Amniotic epithelial cell (primary cell): ENCODE results near the gene MSS51.

Experiments used
- DNase-seq: peaks from one replicate; pipeline ENCODE4 v3.0.0-alpha.2; 2010; ENCODE audit warnings: low read depth

Gene MSS51

DNA sequence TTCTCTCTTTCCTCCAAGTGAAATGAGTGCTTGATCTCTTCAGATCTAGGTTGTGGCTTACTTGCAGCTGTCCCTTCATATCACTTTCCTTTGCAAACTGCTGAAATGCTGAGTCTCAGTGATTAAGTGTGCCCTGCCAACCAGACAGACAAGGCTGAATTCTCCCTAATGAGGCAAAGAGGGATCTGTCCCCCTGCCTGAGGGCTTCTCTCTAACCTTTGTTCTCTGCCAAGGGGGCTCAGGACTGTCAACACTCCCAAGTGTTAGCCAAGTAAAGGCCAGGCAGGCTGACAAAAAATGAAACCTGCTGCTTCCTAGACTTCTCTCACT, at the start of gene MSS51:
MSS51 (minus strand) TSS at position 24 of the 330 bp plus-strand sequence. CDS start 5,277 bp downstream, outside the sequence.
- no peak for DNase-seq

DNA sequence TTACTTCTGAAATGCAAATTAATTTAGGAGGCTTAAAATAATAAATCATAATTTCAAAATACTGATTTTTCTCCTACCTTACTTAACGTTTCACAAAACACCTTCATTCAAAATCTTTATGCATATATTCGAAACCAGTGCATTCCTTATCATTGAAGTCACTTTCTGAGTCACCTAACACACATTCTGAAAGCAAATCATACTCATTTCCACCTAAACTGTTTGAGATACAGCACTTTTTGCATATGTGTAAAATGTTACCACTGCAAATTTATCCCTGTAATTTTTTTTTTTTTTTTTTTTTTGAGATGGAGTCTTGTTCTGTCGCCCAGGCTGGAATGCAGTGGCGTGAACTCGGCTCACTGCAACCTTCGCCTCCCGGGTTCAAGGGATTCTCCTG, 46.8 kb upstream of the MSS51 start:
- peak; percentile 60 for DNase-seq

DNA sequence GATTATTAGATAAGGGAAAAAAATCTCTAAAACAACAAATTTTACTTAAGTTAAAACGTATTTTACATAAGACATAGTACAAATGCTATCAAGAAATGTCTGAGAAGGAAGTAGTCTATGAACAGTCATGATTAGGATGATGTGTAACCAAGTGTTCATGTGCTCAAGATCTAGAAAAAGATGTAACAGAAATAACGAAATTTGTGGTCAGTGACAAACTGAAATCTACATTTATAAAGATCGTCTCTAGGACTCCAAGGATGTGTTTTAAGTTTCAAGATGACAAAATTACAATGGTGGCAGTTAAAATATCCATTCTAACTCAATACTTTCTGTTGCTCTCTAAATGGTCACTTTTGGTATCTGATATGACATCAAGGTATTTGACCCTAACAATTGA, 45.3 kb upstream of the MSS51 start:
- no peak for DNase-seq

DNA sequence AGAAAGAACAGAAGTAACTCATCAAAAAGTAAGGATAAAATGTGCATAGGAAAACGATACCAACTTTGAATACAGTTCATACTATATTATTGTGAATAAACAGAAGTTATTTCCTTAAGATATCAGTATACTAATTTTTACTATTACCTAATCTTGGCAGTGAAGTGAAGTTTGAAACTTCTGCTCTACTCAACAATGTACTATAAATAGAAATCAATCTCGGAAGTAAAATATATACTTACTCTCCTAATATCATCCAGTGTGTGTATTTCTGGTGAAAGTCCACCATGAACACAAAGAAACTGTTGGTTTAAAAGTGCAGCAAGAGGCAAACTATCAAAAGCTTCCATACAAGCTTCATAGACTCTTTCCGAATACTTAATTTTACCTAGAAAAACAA, 37.9 kb upstream of the MSS51 start:
- DNase-seq = no peak

DNA sequence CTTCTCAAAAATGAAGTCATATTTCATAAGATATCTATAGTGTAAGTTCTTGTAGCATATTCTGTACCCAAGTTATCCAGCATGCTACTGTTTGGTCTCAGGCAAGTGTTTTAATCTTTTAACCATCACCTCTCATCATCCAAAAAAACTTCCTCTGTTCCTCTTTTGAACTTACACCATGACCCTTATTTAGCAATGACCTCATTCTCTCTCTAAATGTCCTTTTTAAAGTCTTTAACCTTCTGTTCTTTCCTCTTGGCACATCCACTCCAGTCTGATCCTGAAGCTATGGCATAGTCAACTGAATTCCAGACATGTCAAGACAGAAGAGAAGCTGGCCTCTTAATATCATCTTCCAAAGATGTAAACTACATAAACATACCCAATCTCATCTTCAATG, 36.2 kb upstream of the MSS51 start:
- no peak for DNase-seq

DNA sequence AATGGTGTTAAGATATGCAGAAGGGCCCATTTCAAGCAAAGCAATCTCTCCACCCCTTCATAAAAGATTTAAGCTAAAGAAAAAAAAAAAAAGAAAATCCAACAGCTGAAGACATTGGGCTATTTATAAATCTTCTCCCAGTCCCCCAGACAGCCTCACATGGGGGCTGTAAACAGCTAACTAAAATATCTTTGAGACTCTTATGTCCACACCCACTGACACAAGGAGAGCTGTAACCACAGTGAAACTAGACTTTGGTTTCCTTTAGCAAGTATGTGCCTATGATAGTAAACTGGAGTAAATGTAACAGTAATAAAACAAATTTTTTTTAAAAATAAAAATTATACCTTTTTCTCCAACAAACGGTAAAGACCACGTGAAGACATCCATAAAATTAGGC, 33.8 kb upstream of the MSS51 start:
- DNase-seq = no peak

DNA sequence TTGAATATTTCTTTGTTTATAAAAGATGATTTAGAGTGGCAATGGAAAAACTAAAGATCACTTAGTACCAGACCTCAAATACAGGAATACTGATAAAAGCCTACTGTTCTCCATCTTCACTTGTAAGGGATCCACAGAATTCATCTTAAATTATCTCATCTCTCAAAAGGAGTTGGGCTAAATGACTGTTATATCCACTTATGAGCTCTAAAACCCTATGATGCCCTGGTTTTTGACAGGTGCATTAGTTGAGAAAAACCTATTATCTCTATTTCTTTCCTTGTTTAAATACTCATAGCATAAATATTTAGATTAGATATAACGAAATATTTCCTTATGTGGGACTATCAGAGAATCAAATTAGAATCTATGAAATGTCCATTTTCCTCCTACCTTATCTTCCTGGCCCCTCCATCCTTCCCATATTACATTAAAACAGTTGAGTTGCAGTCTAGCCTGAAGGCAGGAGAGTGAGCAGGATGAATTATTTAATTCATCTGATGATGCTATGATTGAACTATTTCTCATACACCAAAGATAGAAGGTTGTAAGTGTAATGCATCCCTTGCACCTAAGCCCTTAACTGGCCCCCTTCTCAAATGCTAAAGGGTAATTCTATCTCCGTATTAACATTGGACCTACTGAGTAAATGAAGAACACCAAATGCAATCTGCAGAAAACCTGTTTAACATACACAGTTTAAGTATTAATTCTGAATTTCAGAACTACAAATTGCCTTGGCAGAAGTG, 32.8 kb upstream of the MSS51 start:
- no peak for DNase-seq

DNA sequence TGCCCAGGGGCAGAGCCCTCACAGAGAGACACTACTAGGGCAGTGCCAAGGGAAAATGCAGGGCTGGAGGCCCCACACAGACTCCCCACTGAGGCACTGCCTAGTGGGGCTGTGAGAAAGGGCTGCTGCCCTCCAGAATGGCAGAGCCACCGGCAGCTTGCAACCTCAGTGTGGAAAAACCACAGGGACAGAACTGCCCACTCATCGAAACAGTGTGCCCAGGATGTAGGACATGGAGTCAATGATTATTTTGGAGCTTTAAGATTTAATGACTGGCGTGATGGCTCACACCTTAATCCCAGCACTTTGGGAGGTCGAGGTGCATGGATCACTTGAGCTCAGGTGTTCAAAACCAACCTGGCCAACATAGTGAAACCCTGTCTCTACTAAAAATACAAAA, 27.5 kb upstream of the MSS51 start:
- no peak for DNase-seq

DNA sequence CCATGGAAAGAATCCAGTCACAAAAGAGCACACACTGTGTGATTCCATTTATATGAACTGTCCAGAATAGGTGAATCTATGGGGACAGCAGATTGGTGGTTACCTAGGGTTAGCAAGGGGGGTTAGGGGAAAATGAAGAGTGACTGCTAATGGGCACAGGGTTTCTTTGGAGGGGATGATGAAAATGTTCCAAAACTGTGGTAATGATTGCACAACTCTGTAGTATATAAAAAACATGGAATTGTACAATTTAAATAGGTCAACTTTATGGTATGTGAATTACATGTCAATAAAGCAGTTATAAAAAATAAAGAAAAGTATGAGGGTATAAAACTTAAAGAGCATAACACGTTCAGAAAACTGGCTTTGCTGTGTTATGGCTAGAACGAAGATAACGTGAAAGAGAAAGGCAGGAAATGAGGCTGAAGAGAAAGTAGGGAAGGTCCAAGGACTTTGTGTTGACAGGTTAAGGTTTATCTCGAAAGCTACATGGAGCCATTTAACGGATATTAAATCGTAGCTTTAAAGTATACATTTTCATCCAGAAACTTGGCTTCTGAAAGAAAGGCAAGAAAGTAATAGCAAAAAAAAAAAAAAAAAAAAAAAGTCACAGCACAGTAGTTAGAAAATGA, 26.4 kb upstream of the MSS51 start:
- peak; percentile 4 for DNase-seq

DNA sequence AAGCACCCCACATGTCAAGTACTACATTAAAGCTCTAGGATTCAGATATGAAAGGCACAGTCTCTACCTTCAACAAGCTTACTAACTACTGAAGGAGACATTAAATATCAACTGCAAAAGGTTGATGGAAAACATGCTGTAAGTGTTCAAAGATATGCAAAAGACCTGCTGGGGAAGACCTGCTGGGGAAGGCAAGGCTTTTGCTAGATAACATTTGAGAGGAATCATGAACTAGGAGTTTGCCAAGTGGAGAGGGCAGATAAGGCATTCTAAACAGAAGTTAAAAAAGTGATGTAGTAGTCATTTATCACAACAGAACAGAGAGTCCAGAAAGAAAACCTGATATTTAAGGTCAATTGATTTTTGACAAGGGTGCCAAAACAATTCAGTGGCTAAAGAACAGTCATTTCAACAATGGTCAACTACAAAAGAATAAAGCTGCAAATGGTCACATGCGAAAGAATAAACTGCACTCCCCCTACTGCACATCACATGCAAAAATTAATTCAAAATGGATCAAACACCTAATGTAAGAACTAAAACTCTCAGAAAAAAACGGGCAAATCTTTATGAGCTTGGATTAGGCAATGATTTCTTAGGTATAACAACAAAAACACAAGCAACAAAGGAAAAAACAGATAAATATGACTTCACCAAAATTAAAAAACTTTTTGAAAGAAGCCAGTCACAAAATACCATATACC, 23.0 kb upstream of the MSS51 start:
- no peak for DNase-seq

DNA sequence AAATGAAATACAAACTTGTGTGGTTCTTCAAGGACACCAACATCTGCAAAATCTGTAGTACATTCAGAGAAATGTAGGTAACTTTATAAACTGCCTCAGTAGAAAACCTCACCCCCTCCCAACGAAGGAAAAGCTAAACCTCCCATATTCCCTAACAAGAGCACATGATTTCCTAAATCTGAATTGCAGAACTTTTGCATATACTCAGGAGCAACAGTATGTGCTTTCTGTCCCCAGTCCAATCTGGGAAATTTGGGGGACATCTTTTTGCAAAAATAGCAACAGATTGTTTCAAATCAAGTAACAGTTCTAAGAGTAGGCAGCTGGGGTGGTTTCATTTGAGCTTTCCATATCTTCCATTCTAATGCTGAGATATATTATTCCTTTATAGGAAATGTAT, 15.8 kb upstream of the MSS51 start:
- no peak for DNase-seq

DNA sequence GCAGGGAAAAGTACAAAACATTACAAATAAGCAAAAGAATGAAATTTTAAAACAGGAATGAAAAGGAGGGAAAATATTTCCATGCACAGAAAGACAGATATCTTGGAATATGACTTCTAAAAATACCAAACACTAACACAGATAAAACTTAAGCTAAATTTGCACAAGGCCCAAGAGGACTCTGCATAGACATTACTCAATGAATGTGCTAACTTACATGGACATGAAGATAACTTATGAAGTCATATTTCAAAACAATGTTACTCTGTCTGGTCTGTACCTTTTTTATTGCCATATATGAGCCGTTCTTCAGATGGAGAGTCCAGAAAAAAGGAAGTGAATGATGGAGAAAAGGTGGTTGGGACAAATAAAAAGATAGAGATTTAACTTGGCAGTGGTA, 15.0 kb upstream of the MSS51 start:
- peak; percentile 68 for DNase-seq

DNA sequence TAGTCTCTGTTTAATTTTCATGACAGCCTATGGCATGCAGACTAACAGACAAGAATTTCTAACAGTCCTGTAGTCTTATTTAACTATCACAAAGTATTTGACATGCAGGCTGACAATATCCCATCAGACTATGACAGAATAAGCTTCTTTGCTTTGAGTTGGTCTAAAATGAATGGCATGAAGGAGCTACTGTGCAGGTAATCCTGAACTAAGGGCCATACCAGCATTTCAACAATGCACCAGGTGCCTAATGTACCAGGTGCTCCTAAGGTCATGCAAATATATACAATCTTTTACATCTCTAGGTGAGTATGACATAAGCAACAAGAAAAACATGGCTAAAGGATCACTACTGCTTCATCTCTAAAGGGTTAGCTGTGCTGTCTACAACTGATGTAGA, 13.6 kb upstream of the MSS51 start:
- no peak for DNase-seq

DNA sequence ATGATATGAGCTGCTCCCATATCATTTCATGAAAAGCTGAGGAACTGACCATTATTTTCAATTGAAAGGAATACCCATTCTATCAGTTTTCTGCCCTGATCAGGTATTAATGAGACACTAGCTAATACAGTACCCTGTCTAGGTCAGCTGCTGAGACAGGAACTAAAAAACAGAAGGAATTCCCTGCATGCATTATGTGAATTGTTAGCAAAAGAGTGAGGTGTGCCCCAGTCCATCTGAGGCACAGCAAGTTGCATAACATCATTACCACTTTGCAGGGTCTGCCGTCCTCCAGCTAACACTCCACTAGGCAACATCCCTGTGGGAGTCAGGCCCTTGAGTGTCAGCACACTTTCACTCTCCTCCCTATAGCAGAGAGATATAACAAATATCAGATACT, 11.1 kb upstream of the MSS51 start:
- no peak for DNase-seq

DNA sequence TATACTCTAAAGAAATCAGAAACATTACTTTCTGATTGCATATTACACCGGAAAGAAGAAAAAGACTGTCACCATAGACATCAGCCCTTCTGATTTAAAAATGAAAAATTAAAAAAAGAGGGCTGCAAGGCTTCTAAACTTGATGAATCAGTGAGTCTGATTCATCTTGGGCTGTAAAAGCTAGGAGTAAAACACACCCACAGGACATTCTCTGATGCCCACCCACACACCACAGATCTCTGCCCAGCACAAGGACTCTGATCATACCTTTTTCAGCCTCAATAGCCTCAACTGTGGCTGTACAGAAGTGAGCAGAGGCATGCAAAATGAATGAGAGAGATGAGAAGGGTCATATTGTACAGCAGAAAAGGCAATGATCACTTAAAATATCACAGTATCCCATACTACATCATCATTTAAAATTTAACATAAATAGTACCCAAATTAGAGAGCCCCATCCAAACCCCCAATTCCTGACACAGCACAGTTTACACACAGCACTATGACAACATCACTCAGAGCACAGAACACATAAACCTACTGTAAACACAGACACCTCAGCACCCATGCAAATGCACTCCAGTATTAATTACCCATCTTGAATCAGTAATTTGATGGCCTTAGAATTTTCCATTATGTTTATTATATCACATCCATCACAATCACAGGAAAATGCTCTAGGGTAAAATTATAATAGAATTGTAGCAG, 6.4 kb upstream of the MSS51 start:
- peak; percentile 84 for DNase-seq

DNA sequence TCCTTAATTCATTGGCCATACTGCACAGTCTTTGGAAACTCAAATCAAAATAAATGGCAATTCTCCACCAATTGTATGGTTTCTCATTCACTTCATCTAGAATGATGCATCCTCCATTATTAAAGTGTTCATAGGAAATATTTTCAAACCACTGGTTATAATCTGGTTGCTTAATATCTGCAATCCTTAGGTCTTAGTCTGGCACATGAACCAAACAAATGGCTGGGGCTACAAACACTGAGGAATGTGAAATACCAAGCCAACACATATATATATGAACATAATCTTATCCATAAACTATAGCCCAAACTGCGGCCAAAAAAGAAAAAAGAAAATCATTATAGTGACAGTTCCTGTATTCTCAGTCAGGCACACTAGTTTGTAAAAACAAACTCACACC, 5.7 kb upstream of the MSS51 start:
- peak; percentile 84 for DNase-seq

DNA sequence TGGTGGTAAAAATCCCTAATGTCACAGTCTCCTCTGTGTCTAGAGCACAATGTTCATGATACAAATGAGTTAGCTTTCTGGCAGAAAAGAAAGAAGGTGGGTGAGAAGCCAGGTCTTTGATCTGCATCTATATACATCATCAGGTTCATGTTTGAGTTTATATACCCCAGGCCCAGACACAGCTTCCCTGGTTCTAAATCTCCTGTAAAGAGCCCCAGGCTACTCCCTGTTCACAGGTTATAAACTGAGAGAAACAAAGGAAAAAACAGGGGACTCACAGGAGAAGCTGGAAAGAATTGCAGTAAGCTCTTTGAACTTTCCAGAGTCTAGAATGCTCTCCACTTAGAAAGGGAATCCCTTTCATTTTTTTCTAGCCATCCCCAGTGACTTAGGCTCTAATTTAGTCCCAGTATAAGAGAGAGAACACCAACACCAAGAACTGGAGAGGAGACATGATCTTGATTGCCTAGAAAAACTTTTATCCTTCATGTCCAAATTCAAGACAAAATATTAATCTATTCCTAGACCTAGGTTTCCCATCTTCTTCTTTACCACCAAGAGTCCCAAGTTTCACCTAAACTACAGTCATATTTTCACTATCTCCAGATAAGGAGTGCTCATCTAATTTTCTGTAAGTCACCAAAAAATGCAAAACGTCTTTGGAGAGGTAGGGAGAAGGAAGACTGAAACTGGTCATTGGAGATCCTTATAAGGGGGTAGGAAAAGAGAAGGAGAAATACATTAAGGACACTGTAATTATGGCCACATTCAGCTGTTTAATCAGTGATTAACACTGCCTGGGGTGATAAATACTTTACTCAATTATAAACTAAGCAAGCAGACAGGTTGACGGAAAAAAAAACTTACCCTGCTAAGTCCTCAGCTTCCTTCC, 469 bp downstream of the MSS51 start:
- DNase-seq = no peak

DNA sequence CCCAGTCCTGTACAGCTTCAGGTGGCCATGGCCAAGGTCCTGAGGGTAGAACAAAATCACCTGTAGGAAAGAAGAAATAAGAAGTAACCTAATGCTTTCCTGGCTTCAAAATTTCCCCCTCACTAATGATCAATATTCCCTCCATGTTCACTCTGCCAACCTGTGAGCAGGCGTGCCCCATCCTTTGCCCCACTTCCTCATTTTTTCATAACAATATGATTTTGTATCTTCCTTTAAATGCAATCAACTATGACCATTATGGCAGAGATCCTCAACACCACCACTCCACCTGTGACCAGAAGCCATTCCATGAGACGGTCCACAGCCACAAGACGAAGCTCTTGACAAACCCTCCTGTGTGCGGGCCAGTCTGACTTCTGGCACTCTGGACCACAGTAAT, 7.0 kb downstream of the MSS51 start:
- no peak for DNase-seq

DNA sequence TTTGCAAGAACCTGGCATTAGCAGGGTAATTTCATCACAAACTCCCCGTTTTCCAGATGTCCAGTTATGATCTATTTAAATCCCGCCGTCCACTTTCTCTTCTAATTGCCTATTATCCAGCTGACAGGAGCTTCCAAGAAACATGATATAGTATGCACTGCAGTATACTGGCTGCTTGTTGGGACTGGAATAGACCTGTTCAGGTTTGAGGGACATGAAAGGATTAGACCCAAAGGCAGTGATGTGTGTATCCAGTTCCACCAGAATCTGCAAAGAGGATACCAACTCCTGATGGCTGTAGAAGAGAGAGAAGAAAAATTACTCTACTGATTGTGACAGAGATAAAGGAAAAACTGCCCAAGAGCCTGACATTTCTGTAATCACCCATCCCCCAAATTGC, 8.9 kb downstream of the MSS51 start:
- no peak for DNase-seq

DNA sequence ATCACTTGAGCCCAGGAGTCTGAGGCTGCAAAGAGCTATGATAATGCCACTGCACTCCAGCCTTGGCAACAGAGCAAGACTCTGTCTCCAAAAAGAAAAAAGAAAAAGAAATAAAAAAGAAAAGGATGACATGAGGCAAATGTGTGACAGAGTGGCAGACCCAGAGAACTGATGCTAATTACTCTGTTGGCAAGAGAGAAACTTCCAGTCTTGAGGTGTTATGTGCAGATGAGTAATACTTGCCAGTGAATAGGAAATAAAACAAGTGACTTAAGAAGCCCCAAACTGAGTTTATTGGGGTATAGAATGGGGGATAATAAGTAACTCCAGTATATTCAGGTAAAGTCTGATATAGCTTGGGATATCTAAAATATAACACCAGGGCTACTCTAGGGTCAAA, 10.1 kb downstream of the MSS51 start:
- DNase-seq = no peak

DNA sequence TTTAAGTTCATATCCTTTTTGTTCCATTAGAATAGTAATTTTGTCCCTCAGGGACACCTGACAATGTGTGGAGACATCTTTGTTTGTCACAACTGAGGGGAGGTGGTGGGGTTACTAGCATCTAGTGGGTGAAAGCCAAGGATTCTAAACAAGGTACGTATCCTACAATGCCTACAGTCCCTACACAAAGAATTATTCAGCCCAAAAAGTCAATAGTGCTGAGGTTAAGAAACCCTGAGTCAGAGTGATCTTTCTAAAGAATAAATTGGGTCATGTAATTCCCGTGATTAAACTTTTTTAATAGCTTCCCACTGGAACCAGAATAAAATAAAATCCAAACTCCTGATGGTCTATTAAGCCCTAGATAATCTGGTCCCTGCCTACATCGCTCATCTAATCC, 16.8 kb downstream of the MSS51 start:
- DNase-seq = no peak
